H1 (cell line): ENCODE data around the gene CAMKK2. TPM values are rescaled to one million over a fixed set of nuclear protein-coding genes. Genes with fewer than 3 reads are reported as not detected.

Source experiments
- CTCF ChIA-PET: fragments of 300-600 bp; sonication (Branson Sonifier 250); formaldehyde crosslinking; loops from one replicate; lab custom pipeline; 2021; ENCODE audit not compliant: partially characterized antibody; lab: Charles Lee
- POLR2A ChIA-PET: fragments of 300-600 bp; sonication (Branson Sonifier 250); formaldehyde crosslinking; loops from one replicate; lab custom pipeline; 2021; ENCODE audit warnings: inconsistent platforms; ENCODE audit not compliant: partially characterized antibody; lab: Charles Lee
- DNase-seq, 2 experiments: peaks; one replicate each; pipeline versions ENCODE4 v3.0.0 to v3.0.0-alpha.2; 2010 to 2022; ENCODE audit warnings: low spot score in 2 of 2, low read depth in 1 of 2, mixed read lengths in 1 of 2
- FAIRE-seq: peaks from 2 replicates; lab custom pipeline; 2011; peaks lifted over from hg19 to GRCh38; lab: Jason Lieb, UNC
- H2AFZ ChIP-seq: 2 replicates; pipeline ENCODE4 v1.8.1; 2012; ENCODE audit warnings: low read length, inconsistent platforms
- H2AK5ac ChIP-seq: 2 replicates; pipeline ENCODE4 v1.6.1; 2013; ENCODE audit warnings: low read depth, low read length
- H2BK120ac ChIP-seq: replicated peaks from 2 replicates; pipeline ENCODE3; 2013; ENCODE audit warnings: low read depth, low read length, inconsistent platforms
- H2BK12ac ChIP-seq: 2 replicates; pipeline ENCODE4 v1.6.1; 2013; ENCODE audit warnings: low read depth, low read length
- H2BK15ac ChIP-seq: 2 replicates; pipeline ENCODE4 v1.6.1; 2013; ENCODE audit warnings: low read length
- H2BK20ac ChIP-seq: 2 replicates; pipeline ENCODE4 v1.6.1; 2013; ENCODE audit warnings: low read length
- H2BK5ac ChIP-seq: 2 replicates; pipeline ENCODE4 v1.6.1; 2013; ENCODE audit warnings: low read depth, low read length
- H3K14ac ChIP-seq: 2 replicates; pipeline ENCODE4 v1.6.1; 2013; ENCODE audit warnings: inconsistent platforms; ENCODE audit not compliant: insufficient read length
- H3K18ac ChIP-seq: 2 replicates; pipeline ENCODE4 v1.6.1; 2013; ENCODE audit warnings: low read length; ENCODE audit errors: extremely low read depth
- H3K23ac ChIP-seq: 2 replicates; pipeline ENCODE4 v1.6.1; 2013; ENCODE audit warnings: inconsistent platforms; ENCODE audit not compliant: insufficient read length
- H3K23me2 ChIP-seq: 2 replicates; pipeline ENCODE4 v1.6.1; 2013; ENCODE audit warnings: low read depth, low read length
- H3K27ac ChIP-seq: 2 replicates; pipeline ENCODE4 v1.6.1; 2011; ENCODE audit warnings: low read depth, low read length, inconsistent platforms
- H3K27me3 ChIP-seq, 4 experiments: replicated peaks in 1 of 4; 1 replicate in 1 of 4; 2 replicates in 3 of 4; pipeline versions ENCODE4 v1.6.1 to v1.8.1; 2011 to 2013; ENCODE audit warnings: low read length in 3 of 4, mild to moderate bottlenecking in 3 of 4, inconsistent platforms in 2 of 4, mixed read lengths in 2 of 4, moderate library complexity in 1 of 4; ENCODE audit not compliant: control insufficient read depth in 3 of 4, insufficient read depth in 3 of 4; ENCODE audit errors: extremely low read depth in 1 of 4
- H3K36me3 ChIP-seq, 4 experiments: 2 replicates each; pipeline versions ENCODE4 v1.6.1 to v1.8.1; 2011 to 2013; ENCODE audit warnings: mild to moderate bottlenecking in 4 of 4, low read length in 3 of 4, moderate library complexity in 2 of 4, control low read depth in 1 of 4, inconsistent platforms in 1 of 4; ENCODE audit not compliant: insufficient read depth in 4 of 4, control insufficient read depth in 2 of 4
- H3K4ac ChIP-seq: replicated peaks from 2 replicates; pipeline ENCODE3; 2013; ENCODE audit warnings: low read length, low read depth, mixed read lengths, inconsistent platforms; ENCODE audit not compliant: insufficient read length
- H3K4me1 ChIP-seq, 4 experiments: replicated peaks in 1 of 4; 1 replicate in 1 of 4; 2 replicates in 3 of 4; pipeline versions ENCODE4 v1.6.1 to v1.8.1; 2011 to 2013; ENCODE audit warnings: low read length in 3 of 4, inconsistent platforms in 2 of 4, mixed read lengths in 1 of 4; ENCODE audit not compliant: insufficient read depth in 4 of 4, control insufficient read depth in 3 of 4
- H3K4me2 ChIP-seq, 2 experiments: 2 replicates each; pipeline versions ENCODE4 v1.6.1 to v1.8.1; 2011 to 2013; ENCODE audit warnings: low read depth in 2 of 2, low read length in 2 of 2, control low read depth in 1 of 2, inconsistent platforms in 1 of 2, mild to moderate bottlenecking in 1 of 2; ENCODE audit not compliant: insufficient read depth in 1 of 2
- H3K4me3 ChIP-seq, 4 experiments: fragments of 200-600, 300-600 bp in 1 of 4; sonication (generic), shearing (Covaris generic), sonication (Bioruptor Twin) in 1 of 4; 2 replicates each; pipeline versions ENCODE4 v1.5.1 to v1.8.1; 2011 to 2016; ENCODE audit warnings: low read length in 4 of 4, low read depth in 3 of 4, control low read depth in 2 of 4, inconsistent platforms in 2 of 4, mild to moderate bottlenecking in 2 of 4, mixed read lengths in 1 of 4, moderate library complexity in 1 of 4; ENCODE audit not compliant: insufficient read depth in 2 of 4; ENCODE audit errors: extremely low read depth in 1 of 4
- H3K56ac ChIP-seq: replicated peaks from 2 replicates; pipeline ENCODE3; 2013; ENCODE audit warnings: low read depth, mild to moderate bottlenecking, mixed read lengths, low read length, inconsistent platforms; ENCODE audit not compliant: insufficient read length
- H3K79me1 ChIP-seq: 2 replicates; pipeline ENCODE4 v1.6.1; 2013; ENCODE audit warnings: low read depth, low read length, control low read depth
- H3K79me2 ChIP-seq, 2 experiments: 2 replicates each; pipeline versions ENCODE4 v1.6.1 to v1.8.1; 2012 to 2013; ENCODE audit warnings: low read length in 2 of 2, mild to moderate bottlenecking in 2 of 2, inconsistent platforms in 1 of 2; ENCODE audit not compliant: insufficient read depth in 2 of 2, control insufficient read depth in 1 of 2
- H3K9ac ChIP-seq, 4 experiments: replicated peaks in 1 of 4; 1 replicate in 1 of 4; 2 replicates in 3 of 4; pipeline versions ENCODE4 v1.6.1 to v1.8.1; 2011 to 2013; ENCODE audit warnings: low read depth in 3 of 4, low read length in 3 of 4, control low read depth in 2 of 4, mild to moderate bottlenecking in 2 of 4, moderate library complexity in 2 of 4, inconsistent platforms in 1 of 4; ENCODE audit errors: extremely low read depth in 1 of 4
- H3K9me3 ChIP-seq, 2 experiments: 2 replicates each; pipeline versions ENCODE4 v1.6.1 to v1.8.1; 2012 to 2013; ENCODE audit warnings: mild to moderate bottlenecking in 2 of 2, moderate library complexity in 2 of 2, control low read depth in 1 of 2, inconsistent platforms in 1 of 2, low read depth in 1 of 2, low read length in 1 of 2, mixed read lengths in 1 of 2; ENCODE audit not compliant: insufficient read depth in 2 of 2
- H4K20me1 ChIP-seq, 2 experiments: replicated peaks in 1 of 2; 2 replicates each; pipeline versions ENCODE3 to v1.8.1; 2011 to 2013; ENCODE audit warnings: inconsistent platforms in 2 of 2, low read length in 2 of 2, mild to moderate bottlenecking in 1 of 2; ENCODE audit not compliant: insufficient read depth in 2 of 2, control insufficient read depth in 1 of 2
- H4K5ac ChIP-seq: 2 replicates; pipeline ENCODE4 v1.6.1; 2013; ENCODE audit warnings: low read length, low read depth, mixed read lengths, inconsistent platforms; ENCODE audit not compliant: insufficient read length
- H4K8ac ChIP-seq: 2 replicates; pipeline ENCODE4 v1.8.0; 2013; ENCODE audit warnings: mild to moderate bottlenecking, moderate library complexity, low read length, inconsistent platforms; ENCODE audit not compliant: insufficient read depth; ENCODE audit errors: extremely low read depth
- H4K91ac ChIP-seq: replicated peaks from 2 replicates; pipeline ENCODE3; 2013; ENCODE audit warnings: low read length, mixed read lengths, inconsistent platforms; ENCODE audit not compliant: insufficient read length
- CHD1 ChIP-seq: IDR thresholded peaks from 2 replicates; pipeline ENCODE4 v1.6.1; 2012; ENCODE audit warnings: low read depth, low read length, improper control_type of control experiment
- CHD2 ChIP-seq: IDR thresholded peaks from 2 replicates; pipeline ENCODE4 v1.6.1; 2012; ENCODE audit warnings: low read length, improper control_type of control experiment
- GABPA ChIP-seq: IDR thresholded peaks from 2 replicates; pipeline ENCODE4 v1.6.1; 2011; ENCODE audit warnings: mild to moderate bottlenecking, low read length, moderate library complexity, borderline replicate concordance; ENCODE audit not compliant: insufficient read depth
- GTF2F1 ChIP-seq: IDR thresholded peaks from 2 replicates; pipeline ENCODE4 v1.6.1; 2012; ENCODE audit warnings: low read depth, low read length, improper control_type of control experiment, borderline replicate concordance
- KDM5A ChIP-seq: fragments of 200-600 bp; IDR thresholded peaks from 2 replicates; pipeline ENCODE4 v1.7.1; 2012; ENCODE audit warnings: mild to moderate bottlenecking, low read length, inconsistent platforms, mixed read lengths
- MAFK ChIP-seq: IDR thresholded peaks from 2 replicates; pipeline ENCODE4 v1.6.1; 2012; ENCODE audit warnings: low read depth, mild to moderate bottlenecking, improper control_type of control experiment, low read length
- RXRA ChIP-seq: IDR thresholded peaks from 2 replicates; pipeline ENCODE4 v1.6.1; 2011; ENCODE audit warnings: low read depth, mild to moderate bottlenecking, low read length, moderate library complexity; ENCODE audit not compliant: insufficient read depth
- TCF12 ChIP-seq: IDR thresholded peaks from 2 replicates; pipeline ENCODE4 v1.6.1; 2011; ENCODE audit warnings: low read depth, mild to moderate bottlenecking, low read length
- WGBS, 2 experiments: shearing (Covaris generic) in 1 of 2; methylation state at CpG; one replicate each; pipeline versions ENCODE4 v1.1.6 to v1.1.7; 2013 to 2015; ENCODE audit warnings: low lambda C conversion rate in 2 of 2, mixed read lengths in 2 of 2, inconsistent platforms in 1 of 2, low coverage in 1 of 2, missing lambda C conversion rate in 1 of 2; ENCODE audit not compliant: insufficient replicate concordance in 2 of 2, insufficient coverage in 1 of 2, insufficient read length in 1 of 2; ENCODE audit errors: extremely low coverage in 1 of 2, missing lambda C conversion rate in 1 of 2; 5-methylcytosine and 5-hydroxymethylcytosine counted together
- polyA plus RNA-seq, 7 experiments: library from polyadenylated mRNA; depleted of rRNA in 3 of 7; stranded (reverse) in 5 of 7; unstranded in 2 of 7; fragments of >200 nt in 5 of 7; fragments of 200-250 nt in 2 of 7; gene quantifications; 1 replicate in 5 of 7; 2 replicates in 1 of 7; 4 replicates in 1 of 7; pipeline versions ENCODE4 v1.2.1 to v1.2.3, GENCODE V29; 2011 to 2013; ENCODE audit warnings: missing spikeins in 2 of 7, mixed read lengths in 2 of 7
- total RNA-seq: library from RNA; stranded (reverse); fragmentation: NEBNext Ultra II Directional; extraction: Animal tissue kit (Norgen Biotek cat#: 25700); gene quantifications from 2 replicates; pipeline ENCODE4 v1.2.1, GENCODE V29; 2021
- TF ChIP-seq, protein P1 (sequence below): IDR thresholded peaks from 2 replicates; pipeline ENCODE4 v1.6.1; 2011; ENCODE audit warnings: low read depth, mild to moderate bottlenecking, low read length; ENCODE audit not compliant: insufficient read depth

Gene CAMKK2
- total and polyA plus RNA-seq, 2 of the 8 experiments (the other 6 are each of a cell fraction or from before 2014, with no cell fraction given): 29.6 to 30.6 TPM

GRCh38 chr12:121279507-121279915 is 17.0 kb downstream of the CAMKK2 start:
- Histone ChIP-seq H3K4me2 (no peak overlapping the region), H3K23ac (no peak overlapping the region), H2BK120ac (no peak overlapping the region), H3K9me3 (no peaks in the 10 kb centered on the region), H3K79me1 (0 out of 2 replicates have a peak, but pooled peaks cover 3% of the 10 kb centered on the region), H2AFZ (no peak overlapping the region), H3K79me2 (no peaks in the 10 kb centered on the region; a peak in 1 of 4 replicates), H3K4ac (no peak overlapping the region), H4K5ac (no peak overlapping the region), H3K27me3 (no peaks in the 10 kb centered on the region), H3K27ac (no peak overlapping the region), H3K9ac (no peak overlapping the region), H2BK15ac (no peak overlapping the region), H2BK20ac (no peak overlapping the region), H3K23me2 (no peaks in the 10 kb centered on the region), H2BK12ac (no peak overlapping the region), H2BK5ac (peak overlapping the region; percentile 44; the same call in 1 of the 2 replicates), H4K20me1 (peaks cover 0 to 4% of the 10 kb centered on the region in 2 experiments), H3K14ac (no peak overlapping the region), H3K4me3 (no peak overlapping the region), H3K36me3 (no peaks in the 10 kb centered on the region; a peak in 1 of 8 replicates), H3K18ac (no peak overlapping the region), H4K8ac (no peak overlapping the region), H3K4me1 (peaks cover 0 to 8% (median 2%) of the 10 kb centered on the region in 4 experiments; a peak in 4 of 7 replicates), H3K56ac (no peak overlapping the region), H2AK5ac (no peak overlapping the region), H4K91ac (no peak overlapping the region)
- WGBS, 2 experiments: 85% methylated on average over 10 of the region's 10 CpGs; no CpG with 5 or more reads in 1 of the 2 experiments
- ChIA-PET POLR2A (interaction anchor here (0.5 to 1.6 kb wide), 4 partner anchors 8 to 68 kb away, joined by 3 to 4 read pairs (median 3); partner anchors contain the start of gene CAMKK2), CTCF (interaction anchor here (0.6 to 1.2 kb wide), 3 partner anchors 8 to 164 kb away, joined by 3 read pairs; no protein-coding TSS in a partner anchor)
- FAIRE-seq (no peak), DNase-seq (no peak)
- TF ChIP-seq CHD1 (no peak), CHD2 (no peak), MAFK (no peak), GABPA (no peak), TCF12 (no peak), KDM5A (no peak), RXRA (no peak), GTF2F1 (no peak)
- TF ChIP-seq, protein P1, sequence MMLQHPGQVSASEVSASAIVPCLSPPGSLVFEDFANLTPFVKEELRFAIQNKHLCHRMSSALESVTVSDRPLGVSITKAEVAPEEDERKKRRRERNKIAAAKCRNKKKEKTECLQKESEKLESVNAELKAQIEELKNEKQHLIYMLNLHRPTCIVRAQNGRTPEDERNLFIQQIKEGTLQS: no peak
